ENCODE measurements around the gene ENTPD8. TPM values are rescaled to one million over a fixed set of nuclear protein-coding genes. Genes with fewer than 3 reads are reported as not detected.

Gene ENTPD8
- total RNA-seq, 1 experiment from 2014 or later = 0.77 TPM

DNA sequence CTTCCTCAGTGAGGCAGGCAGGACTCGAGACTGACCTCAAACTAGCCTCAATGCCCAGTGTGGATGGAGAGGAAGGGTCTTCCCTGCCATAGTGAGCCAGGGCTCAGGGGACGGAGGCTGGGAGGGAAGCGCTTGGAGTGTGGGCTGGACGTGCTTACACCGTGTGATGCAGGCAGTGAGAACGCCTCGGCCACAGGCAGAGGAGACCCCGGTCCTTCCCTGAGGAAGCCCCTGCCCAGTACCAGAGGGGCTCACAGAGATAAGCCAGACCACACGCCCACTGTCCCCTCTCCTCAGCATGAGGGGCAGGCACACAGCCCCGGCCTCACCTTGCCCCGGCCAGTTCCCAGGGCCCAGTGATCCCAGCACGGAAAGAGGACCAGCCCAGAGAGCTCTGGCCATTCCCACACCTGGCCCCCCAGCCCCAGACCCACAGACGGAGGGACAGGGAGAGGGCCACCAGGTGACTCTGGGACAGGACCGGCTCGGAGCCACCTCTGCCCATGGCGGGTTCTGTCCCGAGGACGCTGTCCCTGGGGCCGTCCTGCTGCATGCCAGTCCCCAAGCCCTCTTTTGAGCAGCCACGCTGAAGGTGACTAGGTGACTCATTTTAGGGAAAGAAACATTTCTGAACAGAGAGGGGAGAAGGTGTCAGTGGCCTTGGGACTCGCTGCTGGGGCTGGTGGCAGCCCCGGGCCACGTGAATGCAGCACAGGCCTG lies 24.0 kb upstream of the ENTPD8 start:
- H4K91ac ChIP-seq (ENCODE audit: insufficient read length, low read depth, low read length) = no peak overlapping the region
- no peaks in the 10 kb centered on the region for H3K4me1 ChIP-seq (ENCODE audit: insufficient read depth, low read length)
- no peak for DNase-seq
- H3K56ac ChIP-seq (ENCODE audit: insufficient read length, low read depth, low read length) = no peak overlapping the region
- H3K9me3 Mint-ChIP-seq = no peaks in the 10 kb centered on the region
- no peaks in the 10 kb centered on the region for H4K20me1 ChIP-seq (ENCODE audit: control insufficient read depth, insufficient read depth, insufficient read length)
- no CpG with 5 or more reads among the region's 23 CpGs for WGBS (ENCODE audit: extremely low coverage, insufficient read length, low lambda C conversion rate)
- no peaks in the 10 kb centered on the region for H3K79me1 ChIP-seq (ENCODE audit: insufficient read depth, low read depth, low read length, poor library complexity, severe bottlenecking)
- H3K4ac ChIP-seq (ENCODE audit: low read depth, low read length) = no peak overlapping the region
- no peaks in the 10 kb centered on the region for H3K79me2 ChIP-seq (ENCODE audit: insufficient read depth, low read length)
- no peak overlapping the region for H2BK120ac ChIP-seq (ENCODE audit: low read depth, low read length, poor library complexity, severe bottlenecking)
- H3K4me2 ChIP-seq (ENCODE audit: insufficient read depth, insufficient read length, low read length) = no peak overlapping the region
- no peak overlapping the region for H2BK15ac ChIP-seq (ENCODE audit: low read depth, low read length)
- no peak overlapping the region for H2BK20ac ChIP-seq (ENCODE audit: low read depth, low read length, poor library complexity, severe bottlenecking)
- H3K9me3 ChIP-seq (ENCODE audit: control insufficient read depth, low read depth, low read length) = no peaks in the 10 kb centered on the region
- no peak overlapping the region for H2BK5ac ChIP-seq (ENCODE audit: insufficient read length, low read length)
- H2BK12ac ChIP-seq (ENCODE audit: insufficient read length, low read depth, low read length) = no peak overlapping the region
- no peaks in the 10 kb centered on the region for H3K4me1 Mint-ChIP-seq
- H4K5ac ChIP-seq (ENCODE audit: insufficient read length, low read depth, low read length) = no peak overlapping the region
- H2AFZ ChIP-seq (ENCODE audit: low read length) = no peak overlapping the region
- H3K27me3 Mint-ChIP-seq (ENCODE audit: low read depth) = peaks cover 30% of the 10 kb centered on the region
- H3K4me3 Mint-ChIP-seq = no peak overlapping the region
- no peaks in the 10 kb centered on the region for H3K36me3 Mint-ChIP-seq (ENCODE audit: insufficient read depth in 1 of 3, low read depth in 3 of 3)
- no peak overlapping the region for H3K18ac ChIP-seq (ENCODE audit: insufficient read length, low read depth, low read length)
- no peaks in the 10 kb centered on the region; the same call in 1 of the 2 replicates for H3K27me3 ChIP-seq (ENCODE audit: insufficient read depth, low read length)
- no peak overlapping the region for H3K27ac ChIP-seq (ENCODE audit: insufficient read length, low read depth, low read length)
- H3K23me2 ChIP-seq (ENCODE audit: insufficient read length, low read depth, low read length, poor library complexity, severe bottlenecking) = peaks cover 5% of the 10 kb centered on the region
- H4K8ac ChIP-seq (replicated peaks; ENCODE audit: insufficient read length, low read depth, low read length) = no peak overlapping the region
- no peak overlapping the region for H3T11ph ChIP-seq (ENCODE audit: low read length)
- H3K9ac ChIP-seq (ENCODE audit: extremely low read depth, insufficient read length, low read length) = no peak overlapping the region
- H3K14ac ChIP-seq (ENCODE audit: insufficient read depth, low read length) = no peak overlapping the region
- TF ChIP-seq, protein P1, sequence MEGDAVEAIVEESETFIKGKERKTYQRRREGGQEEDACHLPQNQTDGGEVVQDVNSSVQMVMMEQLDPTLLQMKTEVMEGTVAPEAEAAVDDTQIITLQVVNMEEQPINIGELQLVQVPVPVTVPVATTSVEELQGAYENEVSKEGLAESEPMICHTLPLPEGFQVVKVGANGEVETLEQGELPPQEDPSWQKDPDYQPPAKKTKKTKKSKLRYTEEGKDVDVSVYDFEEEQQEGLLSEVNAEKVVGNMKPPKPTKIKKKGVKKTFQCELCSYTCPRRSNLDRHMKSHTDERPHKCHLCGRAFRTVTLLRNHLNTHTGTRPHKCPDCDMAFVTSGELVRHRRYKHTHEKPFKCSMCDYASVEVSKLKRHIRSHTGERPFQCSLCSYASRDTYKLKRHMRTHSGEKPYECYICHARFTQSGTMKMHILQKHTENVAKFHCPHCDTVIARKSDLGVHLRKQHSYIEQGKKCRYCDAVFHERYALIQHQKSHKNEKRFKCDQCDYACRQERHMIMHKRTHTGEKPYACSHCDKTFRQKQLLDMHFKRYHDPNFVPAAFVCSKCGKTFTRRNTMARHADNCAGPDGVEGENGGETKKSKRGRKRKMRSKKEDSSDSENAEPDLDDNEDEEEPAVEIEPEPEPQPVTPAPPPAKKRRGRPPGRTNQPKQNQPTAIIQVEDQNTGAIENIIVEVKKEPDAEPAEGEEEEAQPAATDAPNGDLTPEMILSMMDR (conservative IDR thresholded peaks at IDR 0.05) = no peak
- no peak overlapping the region for H2AK5ac ChIP-seq (ENCODE audit: insufficient read length, low read length)
- no peak overlapping the region for H3K23ac ChIP-seq (ENCODE audit: insufficient read length, low read depth, low read length)
- H3K27ac Mint-ChIP-seq = no peak overlapping the region

Measured in H9 (cell line).